Mesendoderm (in vitro differentiated cells): ENCODE results near the gene DOK1.

Experiments used
- DNase-seq: peaks from one replicate; pipeline ENCODE4 v3.0.0; 2013
- H2AK5ac ChIP-seq: 2 replicates; pipeline ENCODE4 v1.6.1; 2013; ENCODE audit warnings: low read length, inconsistent platforms
- H2BK120ac ChIP-seq: 2 replicates; pipeline ENCODE4 v1.6.1; 2013; ENCODE audit warnings: low read depth, mild to moderate bottlenecking, low read length, moderate library complexity, mixed read lengths
- H2BK15ac ChIP-seq: replicated peaks from 2 replicates; pipeline ENCODE4 v1.6.1; 2013; ENCODE audit warnings: low read depth, mild to moderate bottlenecking, moderate library complexity
- H2BK5ac ChIP-seq: 2 replicates; pipeline ENCODE4 v1.6.1; 2013; ENCODE audit warnings: low read length, inconsistent platforms
- H3K18ac ChIP-seq: 2 replicates; pipeline ENCODE4 v1.6.1; 2013; ENCODE audit warnings: mild to moderate bottlenecking, low read length, mixed read lengths
- H3K23ac ChIP-seq: one replicate; pipeline ENCODE4 v1.6.1; 2013; ENCODE audit warnings: low read length
- H3K27ac ChIP-seq: 2 replicates; pipeline ENCODE4 v1.5.1; 2013; ENCODE audit warnings: low read depth, mild to moderate bottlenecking, inconsistent platforms, low read length, moderate library complexity
- H3K27me3 ChIP-seq: 2 replicates; pipeline ENCODE4 v1.6.1; 2013; ENCODE audit warnings: low read length, control low read depth, mild to moderate bottlenecking, inconsistent platforms; ENCODE audit not compliant: insufficient read depth, poor library complexity
- H3K36me3 ChIP-seq: 2 replicates; pipeline ENCODE4 v1.6.1; 2013; ENCODE audit warnings: low read length, inconsistent platforms; ENCODE audit not compliant: control insufficient read depth, insufficient read depth
- H3K4ac ChIP-seq: one replicate; pipeline ENCODE4 v1.6.1; 2013; ENCODE audit warnings: low read depth, mild to moderate bottlenecking, low read length, moderate library complexity
- H3K4me1 ChIP-seq: 2 replicates; pipeline ENCODE4 v1.6.1; 2013; ENCODE audit warnings: low read depth, low read length, inconsistent platforms; ENCODE audit not compliant: control insufficient read depth
- H3K4me2 ChIP-seq: 2 replicates; pipeline ENCODE4 v1.6.1; 2013; ENCODE audit warnings: low read length
- H3K4me3 ChIP-seq: 2 replicates; pipeline ENCODE4 v1.5.1; 2013; ENCODE audit warnings: mild to moderate bottlenecking, low read length
- H3K56ac ChIP-seq: one replicate; pipeline ENCODE4 v1.6.1; 2013; ENCODE audit warnings: low read length
- H3K79me1 ChIP-seq: 2 replicates; pipeline ENCODE4 v1.6.1; 2013; ENCODE audit warnings: low read length, inconsistent platforms
- H3K79me2 ChIP-seq: 2 replicates; pipeline ENCODE4 v1.6.1; 2013; ENCODE audit warnings: mild to moderate bottlenecking, low read length; ENCODE audit not compliant: control insufficient read depth, insufficient read depth
- H3K9ac ChIP-seq: 2 replicates; pipeline ENCODE4 v1.6.1; 2013; ENCODE audit warnings: low read length, inconsistent platforms
- H4K5ac ChIP-seq: one replicate; pipeline ENCODE4 v1.6.1; 2013; ENCODE audit warnings: low read length
- H4K8ac ChIP-seq: one replicate; pipeline ENCODE4 v1.6.1; 2013; ENCODE audit warnings: low read depth, mild to moderate bottlenecking, control low read depth, low read length, moderate library complexity
- WGBS: extraction: QIAGEN DNeasy Blood & Tissue Kit; methylation state at CpG from one replicate; pipeline ENCODE4 v1.1.7; 2013; ENCODE audit warnings: low lambda C conversion rate, missing lambda C conversion rate; ENCODE audit not compliant: insufficient coverage; ENCODE audit errors: extremely low coverage; 5-methylcytosine and 5-hydroxymethylcytosine counted together

The DOK1 gene

DNA sequence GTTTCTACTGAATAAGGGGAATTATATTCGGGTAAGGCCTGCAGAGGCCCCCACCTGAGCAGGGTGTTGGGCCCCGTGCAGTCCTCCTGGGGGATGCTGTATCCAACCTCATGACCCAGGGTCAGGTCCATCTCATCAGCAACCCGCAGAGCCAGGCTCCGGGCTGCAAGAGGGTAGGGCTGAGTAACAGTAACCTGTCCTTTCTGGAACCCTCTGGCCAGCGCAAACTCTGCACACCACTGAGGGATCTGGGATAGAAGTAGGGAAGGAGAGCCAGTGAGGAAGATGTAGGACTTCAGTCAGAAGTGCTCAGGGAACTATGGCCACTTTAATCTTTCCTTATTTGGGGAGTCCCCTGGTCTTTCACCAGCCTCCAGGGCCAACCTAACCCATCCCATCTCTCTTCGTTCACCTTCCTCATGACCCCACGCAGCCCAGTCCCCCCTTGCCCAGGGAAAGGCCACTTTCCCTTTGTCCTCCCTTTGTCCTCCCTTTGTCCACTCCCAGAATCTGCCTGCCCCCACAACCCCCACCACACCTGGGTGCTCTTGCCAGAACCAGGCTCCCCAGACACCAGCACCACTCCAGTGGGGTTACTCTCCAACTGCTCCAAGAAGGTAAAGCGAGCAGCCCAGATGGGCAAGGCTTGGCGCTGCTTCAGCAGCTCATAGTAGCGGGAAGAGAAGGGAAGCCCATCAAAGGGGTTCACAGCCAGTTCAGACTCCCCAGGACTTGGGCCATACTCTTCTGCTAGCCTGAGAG, 29.4 kb upstream of the DOK1 start:
- no peak overlapping the region for H2AK5ac ChIP-seq
- no peak overlapping the region for H3K56ac ChIP-seq
- H4K5ac ChIP-seq: no peak overlapping the region
- H3K79me2 ChIP-seq: peaks cover 16% of the 10 kb centered on the region
- no peak overlapping the region for H2BK15ac ChIP-seq
- no peak overlapping the region for H3K18ac ChIP-seq
- peaks cover 6% of the 10 kb centered on the region for H3K36me3 ChIP-seq
- H3K4me3 ChIP-seq: no peak overlapping the region
- H3K27me3 ChIP-seq: no peaks in the 10 kb centered on the region
- no peak overlapping the region for H3K9ac ChIP-seq
- H3K4me2 ChIP-seq: no peak overlapping the region
- peaks cover 16% of the 10 kb centered on the region for H3K79me1 ChIP-seq
- no peak overlapping the region for H3K27ac ChIP-seq
- no peak overlapping the region for H2BK5ac ChIP-seq
- no peak overlapping the region for H4K8ac ChIP-seq
- peaks cover 7% of the 10 kb centered on the region for H3K4me1 ChIP-seq
- no peak overlapping the region for H3K4ac ChIP-seq
- no peak overlapping the region for H3K23ac ChIP-seq
- no peak for DNase-seq
- WGBS: no CpG with 5 or more reads among the region's 10 CpGs
- no peak overlapping the region for H2BK120ac ChIP-seq

DNA sequence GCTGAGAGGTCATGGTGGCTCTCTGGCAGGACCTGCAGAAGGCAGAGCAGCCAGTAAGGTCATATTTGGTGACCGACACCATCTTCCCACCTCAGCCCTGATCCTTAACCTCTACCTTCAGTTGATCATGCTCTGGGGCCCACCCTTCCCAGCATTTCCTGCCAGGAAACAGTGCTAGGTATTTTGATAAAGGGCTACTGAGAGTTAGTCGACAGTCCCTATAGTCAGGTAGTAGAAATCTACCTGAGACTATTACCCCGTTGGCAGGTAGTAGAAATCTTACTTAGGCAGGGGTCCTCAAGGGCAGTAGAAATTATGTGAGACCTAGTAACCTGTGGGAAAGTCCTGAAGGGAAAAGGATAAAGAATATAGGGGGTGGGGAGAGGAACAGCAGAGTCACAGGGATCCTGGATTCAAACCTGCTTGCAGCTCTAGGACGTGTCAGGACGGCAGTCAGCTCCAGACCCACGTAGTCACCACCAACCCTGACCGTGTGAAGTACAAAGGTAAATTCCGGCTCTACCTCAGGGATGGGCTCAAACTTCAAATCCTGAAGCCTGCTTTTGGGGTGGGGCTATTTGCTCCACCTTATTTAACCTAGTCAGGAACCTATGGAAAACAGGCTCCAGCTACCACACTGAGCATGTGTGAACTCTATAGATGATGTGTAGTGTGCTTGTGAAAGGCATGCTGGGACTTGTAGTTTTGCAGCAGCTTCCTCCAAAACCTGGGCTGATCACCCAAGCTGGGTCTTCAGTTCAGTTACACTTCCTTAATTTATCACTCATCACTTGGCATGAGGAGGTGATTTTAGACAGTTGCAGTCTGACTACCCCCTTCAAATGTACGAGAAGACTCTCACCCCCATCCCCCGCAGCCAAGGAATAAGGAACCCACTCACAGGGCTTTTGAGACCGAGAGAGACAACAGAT, 28.5 kb upstream of the DOK1 start, which contains the start of gene DQX1:
Gene DQX1, minus strand, starts transcription at position 515 of the 932 bp plus-strand sequence. Its CDS starts 502 bp downstream, at position 13.
- H3K56ac ChIP-seq: no peak within 1 kb of the TSS
- H2BK15ac ChIP-seq: no peak within 1 kb of the TSS
- no peak within 1 kb of the TSS for H3K4ac ChIP-seq
- H3K18ac ChIP-seq: no peak within 1 kb of the TSS
- peaks cover 6% of the 10 kb centered on the region for H3K36me3 ChIP-seq
- H3K79me1 ChIP-seq: peaks cover 16% of the 10 kb centered on the region
- no peak within 1 kb of the TSS for H3K4me2 ChIP-seq
- H4K5ac ChIP-seq: no peak within 1 kb of the TSS
- H3K4me3 ChIP-seq: no peak within 1 kb of the TSS
- H3K27ac ChIP-seq: no peak within 1 kb of the TSS
- H3K4me1 ChIP-seq: peaks cover 8% of the 10 kb centered on the region
- DNase-seq: peak; percentile 84
- H3K27me3 ChIP-seq: no peaks in the 10 kb centered on the region
- no peak within 1 kb of the TSS for H2BK5ac ChIP-seq
- no peak within 1 kb of the TSS for H2AK5ac ChIP-seq
- no peak within 1 kb of the TSS for H2BK120ac ChIP-seq
- no peak within 1 kb of the TSS for H4K8ac ChIP-seq
- no CpG with 5 or more reads among the region's 11 CpGs for WGBS
- H3K23ac ChIP-seq: no peak within 1 kb of the TSS
- peaks cover 16% of the 10 kb centered on the region for H3K79me2 ChIP-seq
- no peak within 1 kb of the TSS for H3K9ac ChIP-seq

DNA sequence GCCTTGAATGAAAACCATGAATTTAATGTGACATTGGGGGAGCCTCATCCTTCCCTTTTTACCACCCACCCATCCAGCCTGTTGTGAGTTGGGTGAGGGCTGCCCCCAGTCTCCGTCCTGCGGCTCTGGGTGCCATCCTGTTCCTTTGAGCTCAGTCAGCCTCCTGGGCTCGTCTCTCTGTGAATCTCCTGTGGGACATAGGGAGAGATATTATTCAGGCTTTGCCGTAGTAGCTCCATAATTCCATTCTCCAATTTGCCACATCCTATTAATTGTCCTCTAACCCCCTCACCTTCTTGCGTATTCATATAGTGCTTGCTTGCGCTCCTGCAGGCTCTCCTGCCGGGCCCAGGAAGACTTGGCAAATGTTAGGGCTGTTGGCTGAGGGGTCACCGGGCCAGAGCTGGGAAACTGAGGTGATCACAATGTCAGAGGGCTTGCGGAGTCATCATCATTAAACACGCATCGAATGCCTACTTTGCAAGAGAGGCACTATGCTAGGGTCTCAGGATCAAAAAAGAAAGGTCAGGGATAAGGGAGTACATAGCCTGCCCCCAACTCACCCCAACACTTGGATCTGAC, 27.8 kb upstream of the DOK1 start:
- Histone ChIP-seq H3K27me3 (no peaks in the 10 kb centered on the region), H4K8ac (no peak overlapping the region), H3K4me3 (no peak overlapping the region), H3K9ac (no peak overlapping the region), H3K56ac (no peak overlapping the region), H3K4ac (no peak overlapping the region), H3K4me1 (peaks cover 8% of the 10 kb centered on the region), H2BK5ac (no peak overlapping the region), H2BK120ac (no peak overlapping the region), H3K23ac (no peak overlapping the region), H3K36me3 (peaks cover 6% of the 10 kb centered on the region), H3K27ac (no peak overlapping the region), H2AK5ac (no peak overlapping the region), H2BK15ac (no peak overlapping the region), H3K4me2 (no peak overlapping the region), H3K79me1 (peaks cover 17% of the 10 kb centered on the region), H3K18ac (no peak overlapping the region), H4K5ac (no peak overlapping the region), H3K79me2 (peaks cover 16% of the 10 kb centered on the region)
- DNase-seq: no peak
- WGBS: no CpG with 5 or more reads among the region's 11 CpGs

DNA sequence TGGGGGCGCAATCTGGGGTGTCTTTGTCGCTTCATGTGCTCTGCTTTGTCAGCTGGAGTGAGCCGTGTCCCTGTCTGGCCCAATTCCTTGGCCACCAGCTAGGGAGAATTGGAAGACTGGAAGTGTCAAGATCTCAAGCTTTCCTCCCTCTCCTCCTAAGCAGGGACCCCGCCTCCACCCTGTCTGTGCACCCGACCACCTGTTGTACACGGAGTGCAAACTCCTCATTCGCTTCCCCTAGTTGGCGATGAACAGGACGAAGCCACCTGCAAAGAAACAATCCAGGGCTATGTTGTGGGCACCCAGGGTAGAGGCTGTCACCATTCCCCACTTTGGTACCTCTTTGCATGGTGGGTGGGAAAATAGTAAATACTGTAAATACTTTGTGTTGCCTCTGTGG, 26.8 kb upstream of the DOK1 start:
- Histone ChIP-seq H4K8ac (no peak overlapping the region), H3K56ac (no peak overlapping the region), H3K36me3 (peaks cover 6% of the 10 kb centered on the region), H2BK120ac (no peak overlapping the region), H3K27me3 (no peaks in the 10 kb centered on the region), H3K4me2 (no peak overlapping the region), H4K5ac (no peak overlapping the region), H3K18ac (no peak overlapping the region), H2BK15ac (no peak overlapping the region), H3K4ac (no peak overlapping the region), H3K79me1 (peaks cover 17% of the 10 kb centered on the region), H3K4me3 (no peak overlapping the region), H3K79me2 (peaks cover 16% of the 10 kb centered on the region), H3K9ac (no peak overlapping the region), H3K27ac (no peak overlapping the region), H3K4me1 (peaks cover 8% of the 10 kb centered on the region), H2AK5ac (no peak overlapping the region), H2BK5ac (no peak overlapping the region), H3K23ac (no peak overlapping the region)
- no CpG with 5 or more reads among the region's 9 CpGs for WGBS
- no peak for DNase-seq

DNA sequence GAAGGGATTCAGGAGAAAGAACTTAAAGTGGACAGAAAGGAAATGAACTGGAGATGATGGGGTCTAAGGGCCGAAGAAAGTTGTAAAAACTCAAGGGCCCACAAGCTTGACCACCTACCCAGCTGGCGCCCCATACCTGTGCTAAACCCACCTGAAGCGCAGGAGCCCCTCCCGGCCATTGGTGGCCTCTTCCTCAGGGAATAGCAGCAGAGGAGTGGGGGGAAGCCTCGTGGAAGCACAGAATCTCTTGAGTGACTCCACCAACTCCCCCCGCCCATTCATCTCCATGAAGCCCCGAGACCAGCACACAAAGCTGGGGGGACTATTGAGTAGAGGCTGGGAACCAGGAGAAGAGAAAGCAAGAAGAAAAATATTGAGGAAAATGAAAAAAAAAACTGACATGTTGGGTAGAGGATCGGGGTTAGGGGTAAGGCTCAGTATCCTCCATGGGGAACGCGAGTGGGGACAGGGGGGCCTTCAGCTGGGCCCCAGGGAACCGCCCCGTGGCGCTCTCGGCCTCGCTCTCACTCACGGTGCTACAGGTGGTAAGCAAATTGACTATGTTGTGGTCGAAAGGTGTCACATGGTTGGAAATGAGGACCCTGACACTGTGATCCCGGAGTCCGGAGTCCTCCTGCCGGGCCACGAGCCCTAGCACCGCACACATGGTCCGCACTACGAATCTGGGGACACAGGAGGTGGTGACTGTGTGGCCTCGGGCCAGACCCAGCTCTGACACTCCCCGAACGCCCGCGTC, 25.7 kb upstream of the DOK1 start:
- no peak overlapping the region for H4K5ac ChIP-seq
- H2BK120ac ChIP-seq: no peak overlapping the region
- H3K18ac ChIP-seq: peak overlapping the region; percentile 65
- peaks cover 8% of the 10 kb centered on the region for H3K4me1 ChIP-seq
- peaks cover 6% of the 10 kb centered on the region for H3K36me3 ChIP-seq
- H3K4ac ChIP-seq: peak overlapping the region; percentile 63
- no peak overlapping the region for H2BK5ac ChIP-seq
- peaks cover 17% of the 10 kb centered on the region for H3K79me1 ChIP-seq
- H3K9ac ChIP-seq: peak overlapping the region; percentile 71
- no peak overlapping the region for H3K27ac ChIP-seq
- H3K4me3 ChIP-seq: peak overlapping the region; percentile 42
- H2AK5ac ChIP-seq: peak overlapping the region; percentile 91
- peak; percentile 38 for DNase-seq
- peaks cover 16% of the 10 kb centered on the region for H3K79me2 ChIP-seq
- H2BK15ac ChIP-seq: no peak overlapping the region
- H3K23ac ChIP-seq: no peak overlapping the region
- WGBS: no CpG with 5 or more reads among the region's 29 CpGs
- H3K56ac ChIP-seq: peak overlapping the region; percentile 82
- H4K8ac ChIP-seq: no peak overlapping the region
- peak overlapping the region; percentile 73 for H3K4me2 ChIP-seq
- H3K27me3 ChIP-seq: no peaks in the 10 kb centered on the region
